Activated CD4-positive, CD25-positive, alpha-beta regulatory T cell (primary cell): Measurements from ENCODE around the gene PRKRA.
"Not testable (repeated sequence)": the region's sequence is repeated elsewhere in the genome, so short reads cannot be mapped to it uniquely, and the experiment has no call there.

Source experiments
- DNase-seq, 4 experiments: peaks; one replicate each; lab custom pipeline; 2025; lab: John Stamatoyannopoulos, UW

PRKRA gene

GRCh38 chr2:178457390-178457886, 6.5 kb upstream of the PRKRA start:
- DNase-seq, result no peak

DNA sequence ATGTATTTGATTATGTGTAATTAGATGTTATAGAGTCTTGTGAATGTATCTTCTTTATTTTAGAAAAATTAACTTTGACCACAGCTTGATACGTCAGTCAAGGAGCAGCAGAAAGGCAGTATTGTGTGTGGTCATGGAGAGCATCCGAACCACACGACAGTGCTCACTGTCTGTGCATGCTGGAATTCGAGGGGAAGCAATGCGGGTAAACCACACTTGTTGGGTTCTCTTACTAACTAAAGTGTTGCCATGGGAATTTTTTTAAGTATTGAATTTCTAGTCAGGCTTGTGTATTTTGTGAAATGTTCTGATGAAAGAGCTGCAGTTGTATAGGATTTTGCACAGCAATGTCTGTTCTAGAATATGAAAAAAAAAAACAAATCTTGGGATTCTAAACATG, 5.0 kb upstream of the PRKRA start:
- no peak for DNase-seq

DNA sequence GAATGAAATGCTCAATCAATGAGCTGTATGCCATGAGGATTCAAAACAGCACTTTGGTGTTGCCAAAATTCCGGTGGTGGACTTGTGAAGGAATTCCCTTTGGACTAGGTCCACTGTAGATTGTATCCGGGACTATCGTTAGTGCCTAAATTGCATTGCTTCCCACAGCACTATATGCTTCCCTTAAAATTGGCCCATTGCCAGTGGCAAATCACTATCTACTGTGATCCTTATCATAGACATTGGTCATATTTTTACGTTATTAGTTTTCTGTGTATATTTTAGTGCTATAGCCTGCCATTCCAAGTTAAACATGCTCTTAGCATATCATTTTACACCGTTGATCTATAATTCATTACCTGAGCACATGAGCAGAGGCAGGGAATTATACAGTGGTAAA, 1.9 kb upstream of the PRKRA start:
- no peak for DNase-seq

DNA sequence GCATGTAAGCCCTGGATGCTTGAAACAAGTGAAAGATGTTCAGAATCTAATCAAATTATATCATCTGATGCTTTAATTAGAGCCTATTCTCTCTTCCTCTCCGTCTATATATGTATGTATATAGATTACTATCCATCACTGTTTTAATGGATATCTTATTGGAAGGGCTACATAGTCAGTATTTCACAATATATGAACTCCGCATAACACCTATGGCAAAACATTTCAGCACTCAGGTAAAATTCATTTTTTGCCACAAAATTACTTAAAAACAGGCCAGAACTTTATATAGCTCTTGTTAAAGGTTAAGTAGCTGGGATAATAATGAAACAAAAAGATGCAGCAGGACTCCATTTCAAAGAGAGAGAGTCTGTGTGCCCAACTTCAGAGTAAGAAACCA, 1.4 kb upstream of the PRKRA start:
- no peak for DNase-seq

GRCh38 chr2:178450524-178450773, 526 bp downstream of the PRKRA start:
- peak in 3 of 4 experiments; percentile 61 to 68 (median 63) for DNase-seq

GRCh38 chr2:178449700-178450523, 1.1 kb downstream of the PRKRA start:
- peak in 1 of 4 experiments; percentile 11 for DNase-seq

DNA sequence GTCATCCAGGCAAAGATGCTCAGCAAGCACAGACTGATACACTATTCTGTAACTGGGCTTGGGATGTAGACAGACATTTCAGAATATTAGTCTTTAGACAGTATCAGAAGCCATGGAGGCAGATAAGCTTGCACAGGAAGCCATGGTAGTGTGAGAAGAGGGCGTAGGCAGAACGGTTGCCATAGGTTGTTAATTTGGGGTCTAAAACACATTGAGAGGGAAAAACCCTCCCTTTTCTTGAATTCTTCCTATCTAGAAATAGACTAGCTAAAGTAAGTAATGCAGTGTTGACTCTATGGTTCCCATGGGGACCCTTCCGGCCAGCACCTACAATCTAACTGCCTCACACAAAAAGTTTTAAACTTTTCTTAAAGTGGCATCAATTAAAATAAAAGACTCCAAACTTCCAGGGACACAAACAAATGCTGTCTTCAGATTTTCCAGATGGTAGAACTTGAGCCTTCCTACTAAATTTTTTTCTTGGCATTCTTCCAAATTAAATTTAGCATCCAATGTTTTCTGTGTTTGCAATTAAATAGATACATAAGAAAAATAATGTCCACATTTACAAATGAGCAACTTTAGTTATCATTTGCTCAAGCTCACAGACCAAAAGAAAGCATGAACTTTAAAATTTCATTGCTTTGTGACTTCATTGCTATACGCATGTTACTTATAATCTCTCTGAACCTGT, 1.9 kb downstream of the PRKRA start:
- no peak for DNase-seq

- DNase-seq, result no peak
Observed at GRCh38 chr2:178441426-178441825, 9.5 kb downstream of the PRKRA start.

DNA sequence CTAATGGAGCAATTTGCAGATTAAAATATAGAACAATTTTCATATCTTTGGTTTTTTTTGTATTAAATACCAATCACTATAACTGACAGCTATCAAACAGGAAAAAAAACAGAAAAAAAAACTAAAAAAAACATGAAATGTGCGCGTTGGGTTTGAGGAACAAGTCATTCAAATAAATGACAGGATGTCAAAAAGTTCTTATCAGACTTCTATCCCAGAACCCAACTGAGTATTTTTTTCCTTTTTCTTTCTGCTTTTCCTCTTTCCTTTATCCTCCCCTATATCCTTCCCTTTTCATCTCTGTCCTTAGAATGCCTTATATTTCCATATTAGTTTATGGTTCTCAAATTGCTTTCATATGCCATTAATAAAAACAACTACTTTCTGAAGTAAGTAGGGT, 14.3 kb downstream of the PRKRA start:
- no peak for DNase-seq

DNA sequence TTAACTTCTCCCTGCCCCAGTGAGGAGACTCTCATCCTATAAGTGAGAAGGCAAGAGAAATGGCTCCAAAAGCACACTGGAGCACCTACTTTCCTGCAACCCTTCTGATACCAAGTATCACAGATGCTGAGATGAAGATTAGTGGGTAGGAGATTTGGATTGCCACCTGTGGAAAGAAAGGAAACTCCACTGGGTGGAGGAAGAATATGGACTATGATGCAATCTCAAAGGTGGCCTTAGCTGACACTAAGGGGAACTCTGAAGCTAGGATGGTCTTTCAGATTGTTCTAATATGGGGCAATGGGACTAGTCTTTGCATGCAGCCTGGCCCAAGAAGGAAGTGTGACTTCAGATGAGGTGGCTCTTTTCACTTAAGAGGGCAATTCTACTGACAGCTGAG, 21.6 kb downstream of the PRKRA start:
- DNase-seq, result no peak

DNA sequence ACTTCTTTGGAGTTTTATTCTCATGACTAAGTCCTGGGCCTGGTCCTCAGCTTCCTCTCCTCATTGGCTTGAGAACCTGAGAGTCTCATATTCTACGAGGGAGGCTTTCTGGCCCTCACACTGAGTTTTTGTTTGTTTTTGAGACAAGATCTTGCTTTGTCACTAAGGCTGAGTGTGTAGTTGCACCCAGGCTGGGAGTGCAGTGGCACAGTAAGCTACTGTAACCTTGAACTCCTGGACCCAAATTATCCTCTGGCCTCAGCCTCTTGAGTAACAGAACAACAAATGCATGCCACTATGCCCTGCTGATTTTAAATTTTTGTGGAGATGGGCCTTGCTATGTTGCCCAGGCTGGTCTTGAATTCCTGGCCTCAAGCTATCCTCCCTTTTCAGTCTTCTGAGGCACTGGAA, 22.6 kb downstream of the PRKRA start:
- DNase-seq, result no peak

- DNase-seq, result no peak
Observed at GRCh38 chr2:178427458-178427857, 23.5 kb downstream of the PRKRA start.

DNA sequence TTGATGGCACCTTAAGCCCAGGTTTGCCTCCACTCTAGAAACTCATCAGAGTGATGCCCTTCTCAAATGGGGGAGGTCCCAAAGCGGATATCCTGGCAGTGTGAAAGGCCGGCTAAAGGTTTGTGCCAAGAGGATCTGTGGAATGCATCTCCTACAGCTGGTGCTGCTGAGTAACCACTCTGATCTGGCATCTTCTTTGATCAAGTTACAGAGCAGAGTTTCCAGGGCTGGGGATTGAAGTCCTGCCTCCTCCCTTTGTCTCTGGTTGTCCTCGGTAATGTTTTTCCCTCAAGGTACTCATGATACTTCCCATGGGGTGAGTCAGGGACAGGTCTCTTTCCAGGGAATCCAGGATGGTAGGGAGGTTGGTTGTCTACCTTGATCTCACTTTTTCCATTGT, 24.6 kb downstream of the PRKRA start:
- no peak for DNase-seq

DNA sequence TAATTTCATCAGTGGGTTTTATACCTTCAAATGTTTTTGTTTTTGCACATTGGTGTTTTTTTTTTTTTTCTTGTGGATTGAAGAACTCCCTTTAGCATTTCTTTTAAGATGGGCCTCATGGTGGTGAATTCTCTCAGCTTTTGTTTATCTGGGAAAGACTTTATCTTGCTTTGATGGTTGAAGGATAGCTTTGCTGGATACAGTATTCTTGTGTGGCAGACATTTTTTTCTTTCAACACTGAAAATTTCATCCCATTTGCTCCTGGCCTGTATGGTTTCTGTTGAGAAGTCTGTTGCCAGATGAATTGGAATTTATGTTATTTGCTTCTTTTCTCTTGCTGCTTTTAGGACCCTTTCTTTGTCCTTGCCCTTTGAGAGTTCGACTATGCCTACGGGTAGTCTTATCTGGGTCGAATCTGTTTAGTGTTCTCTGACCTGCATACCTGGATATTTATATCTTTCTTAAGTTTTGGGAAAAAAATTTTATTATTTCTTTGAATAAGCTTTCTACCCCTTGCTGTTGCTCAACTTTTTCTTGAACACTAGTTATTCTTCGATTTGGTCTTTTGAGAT, 25.6 kb downstream of the PRKRA start:
- no peak for DNase-seq

- not testable (repeated sequence) for DNase-seq
Observed at GRCh38 chr2:178423746-178424145, 27.2 kb downstream of the PRKRA start.

GRCh38 chr2:178422097-178422496, 28.9 kb downstream of the PRKRA start:
- DNase-seq, result no peak

GRCh38 chr2:178420463-178420999, 30.4 kb downstream of the PRKRA start:
- no peak for DNase-seq

DNA sequence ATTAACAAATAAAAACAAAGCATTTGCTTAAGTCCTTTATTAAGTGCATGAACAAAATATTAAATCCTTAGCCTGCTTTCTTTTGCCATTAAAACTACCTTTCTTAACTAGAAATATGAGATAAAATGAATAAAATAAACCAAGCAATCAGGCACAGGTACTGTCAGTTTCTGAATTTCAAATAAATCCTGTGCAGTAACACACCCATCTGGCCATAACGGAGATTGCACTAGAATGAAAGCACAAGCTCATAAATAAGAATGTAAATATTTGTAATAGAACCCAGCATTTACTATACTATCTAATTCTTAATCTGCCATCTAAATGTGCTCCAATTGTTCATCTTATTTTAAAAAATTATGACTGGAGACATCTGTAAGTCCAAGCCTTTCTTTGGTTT, 31.9 kb downstream of the PRKRA start:
- no peak for DNase-seq

- DNase-seq, result no peak
Observed at GRCh38 chr2:178418426-178418825, 32.5 kb downstream of the PRKRA start.

DNA sequence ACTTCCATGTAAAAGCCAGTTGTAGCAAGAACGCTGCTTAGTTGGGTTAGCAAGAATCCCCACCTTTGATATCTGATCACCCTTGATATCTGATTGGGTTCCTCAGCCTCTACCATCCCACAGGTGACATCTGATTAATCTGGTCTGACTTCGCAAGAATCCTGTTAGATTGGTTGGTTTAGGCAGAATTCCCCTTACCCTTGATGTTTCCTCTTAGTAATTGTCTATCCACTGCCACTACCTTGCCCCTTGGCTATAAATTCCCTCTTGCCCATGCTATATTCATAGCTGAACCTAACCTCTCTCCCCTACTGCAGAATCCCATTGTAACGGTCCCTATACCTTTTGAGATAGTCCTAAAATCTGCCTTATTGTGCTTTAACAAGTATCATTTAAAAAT, 33.1 kb downstream of the PRKRA start:
- no peak for DNase-seq

DNA sequence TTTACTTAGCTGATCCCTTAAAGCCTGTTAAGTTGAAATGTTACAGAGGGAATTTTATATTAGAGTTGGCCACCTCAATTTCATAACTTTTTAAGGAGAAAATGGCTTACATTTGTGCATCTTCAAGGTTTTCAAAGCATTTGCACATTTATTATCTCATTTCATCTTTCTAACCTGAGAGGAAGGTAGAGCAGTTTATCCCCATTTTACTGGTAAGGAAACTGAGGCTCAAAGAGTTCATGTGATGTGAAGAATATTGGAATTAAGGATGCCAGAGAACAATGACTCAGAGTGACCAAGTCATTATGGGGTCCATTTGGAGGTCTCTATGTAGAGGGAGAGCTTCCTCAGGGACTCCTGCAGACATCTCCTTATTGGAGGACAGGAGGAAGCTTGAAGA, 35.0 kb downstream of the PRKRA start:
- DNase-seq, result no peak

GRCh38 chr2:178414266-178415247, 36.4 kb downstream of the PRKRA start:
- peak; percentile 18 to 65 (median 44) for DNase-seq
